Endothelial cell of umbilical vein (primary cell): ENCODE data around the gene AJUBA. TPM values are rescaled to one million over a fixed set of nuclear protein-coding genes. Genes with fewer than 3 reads are reported as not detected.

Experiments
- BruUV-seq: library from RNA; stranded (reverse); fragments of 400-500 nt; replicated peaks from 2 replicates; lab custom pipeline; 2021; lab: Mats Ljungman, UMichigan
- CTCF ChIA-PET: fragments of 300-600, 350-600 bp; sonication (Branson Sonifier 250); formaldehyde crosslinking; loops from one replicate; lab custom pipeline; 2021; ENCODE audit warnings: antibody characterized with exemption, inconsistent platforms; lab: Charles Lee
- POLR2A ChIA-PET: fragments of 300-600, 350-600 bp; sonication (Branson Sonifier 250); formaldehyde crosslinking; loops from one replicate; lab custom pipeline; 2021; ENCODE audit warnings: antibody characterized with exemption, inconsistent platforms; lab: Charles Lee
- DNase-seq: peaks from one replicate; pipeline ENCODE4 v3.0.0-alpha.2; 2011; ENCODE audit warnings: low read depth, low spot score
- FAIRE-seq: peaks from 2 replicates; lab custom pipeline; 2011; peaks lifted over from hg19 to GRCh38; lab: Jason Lieb, UNC
- H2AFZ ChIP-seq: 2 replicates; pipeline ENCODE4 v1.6.0; 2012; ENCODE audit warnings: low read depth, low read length, control low read depth, inconsistent platforms
- H3K27ac ChIP-seq: 2 replicates; pipeline ENCODE4 v1.5.1; 2011; ENCODE audit warnings: low read depth, mild to moderate bottlenecking, control low read depth, low read length, moderate library complexity; ENCODE audit not compliant: insufficient read depth
- H3K27me3 ChIP-seq, 2 experiments: 2 replicates each; pipeline versions ENCODE4 v1.6.0 to v1.6.1; 2011; ENCODE audit warnings: low read length in 2 of 2, mixed read lengths in 1 of 2; ENCODE audit not compliant: control insufficient read depth in 2 of 2, insufficient read depth in 2 of 2
- H3K36me3 ChIP-seq, 2 experiments: 2 replicates in 1 of 2; 3 replicates in 1 of 2; pipeline ENCODE4 v1.5.1; 2011; ENCODE audit warnings: low read length in 2 of 2, mild to moderate bottlenecking in 1 of 2, moderate library complexity in 1 of 2; ENCODE audit not compliant: control insufficient read depth in 2 of 2, insufficient read depth in 2 of 2; ENCODE audit errors: extremely low read depth in 1 of 2
- H3K4me1 ChIP-seq: 3 replicates; pipeline ENCODE4 v1.5.1; 2011; ENCODE audit warnings: mild to moderate bottlenecking, low read length; ENCODE audit not compliant: control insufficient read depth, insufficient read depth; ENCODE audit errors: extremely low read depth
- H3K4me2 ChIP-seq: 2 replicates; pipeline ENCODE4 v1.6.1; 2011; ENCODE audit warnings: low read length, control low read depth, mixed read lengths; ENCODE audit not compliant: insufficient read depth
- H3K4me3 ChIP-seq, 3 experiments: fragments of 200-600 bp in 1 of 3; sonication (generic), shearing (Covaris generic) in 1 of 3; replicated peaks in 1 of 3; 2 replicates each; pipeline ENCODE4 v1.5.1; 2011 to 2016; ENCODE audit warnings: control low read depth in 3 of 3, low read length in 3 of 3, mild to moderate bottlenecking in 2 of 3, inconsistent platforms in 1 of 3, low read depth in 1 of 3, moderate library complexity in 1 of 3; ENCODE audit not compliant: insufficient read depth in 1 of 3
- H3K79me2 ChIP-seq: 2 replicates; pipeline ENCODE4 v1.6.0; 2012; ENCODE audit warnings: low read length, inconsistent platforms; ENCODE audit not compliant: control insufficient read depth, insufficient read depth
- H3K9ac ChIP-seq: replicated peaks from 2 replicates; pipeline ENCODE3; 2011; ENCODE audit warnings: low read length, control low read depth; ENCODE audit not compliant: insufficient read depth; ENCODE audit errors: extremely low read depth
- H3K9me1 ChIP-seq: replicated peaks from 3 replicates; pipeline ENCODE4 v1.6.0; 2011; ENCODE audit warnings: mild to moderate bottlenecking, low read length; ENCODE audit not compliant: control insufficient read depth, insufficient read depth; ENCODE audit errors: extremely low read depth
- H3K9me3 ChIP-seq: replicated peaks from 2 replicates; pipeline ENCODE4 v1.5.1; 2012; ENCODE audit warnings: low read length, inconsistent platforms; ENCODE audit not compliant: control insufficient read depth, insufficient read depth
- H4K20me1 ChIP-seq: replicated peaks from 2 replicates; pipeline ENCODE3; 2011; ENCODE audit warnings: mild to moderate bottlenecking, low read length; ENCODE audit not compliant: control insufficient read depth, insufficient read depth; ENCODE audit errors: extremely low read depth
- EZH2 ChIP-seq: IDR thresholded peaks from 2 replicates; pipeline ENCODE4 v1.6.1; 2012; ENCODE audit warnings: borderline replicate concordance, low read depth, mild to moderate bottlenecking, moderate library complexity, low read length, inconsistent platforms; ENCODE audit not compliant: severe bottlenecking
- FOS ChIP-seq: IDR thresholded peaks from 2 replicates; pipeline ENCODE4 v1.6.1; 2011; ENCODE audit warnings: mild to moderate bottlenecking, low read length, moderate library complexity, borderline replicate concordance; ENCODE audit not compliant: insufficient read depth
- GATA2 ChIP-seq: IDR thresholded peaks from 2 replicates; pipeline ENCODE4 v1.7.0; 2011; ENCODE audit warnings: low read depth, mild to moderate bottlenecking, moderate library complexity, mixed read lengths, low read length; ENCODE audit not compliant: insufficient read length, insufficient read depth
- JUN ChIP-seq: IDR thresholded peaks from 2 replicates; pipeline ENCODE4 v1.6.1; 2011; ENCODE audit warnings: borderline replicate concordance, low read depth; ENCODE audit not compliant: insufficient read length, insufficient read depth
- MYC ChIP-seq: IDR thresholded peaks from one replicate; pipeline ENCODE4 v1.6.1; 2011; ENCODE audit warnings: mild to moderate bottlenecking, low read depth, low read length
- POLR2A ChIP-seq: IDR thresholded peaks from 2 replicates; pipeline ENCODE4 v1.6.1; 2012; ENCODE audit warnings: low read depth, mild to moderate bottlenecking, control low read depth, low read length
- POLR2AphosphoS5 ChIP-seq: IDR thresholded peaks from 2 replicates; pipeline ENCODE4 v1.6.1; 2012; ENCODE audit warnings: low read depth, mild to moderate bottlenecking, control low read depth, low read length, moderate library complexity; ENCODE audit not compliant: insufficient read depth
- dilution Hi-C: fragments of 300-500 bp; cut with MboI; formaldehyde crosslinking; loops from one replicate; pipeline ENCODE4 v1.15.0; 2019; ENCODE audit warnings: low sequenced_read_pairs; ENCODE audit not compliant: extremely low pct_ligation_motif_present
- intact Hi-C: fragments of 100-400 bp; cut with micrococcal nuclease; formaldehyde crosslinking; loops from one replicate; pipeline ENCODE4 v1.10.0; 2022
- polyA plus RNA-seq, 4 experiments: library from polyadenylated mRNA; depleted of rRNA in 3 of 4; stranded (reverse) in 3 of 4; unstranded in 1 of 4; fragments of >200 nt; gene quantifications; 2 replicates each; pipeline versions ENCODE4 v1.2.1 to v1.2.3, GENCODE V29; 2011 to 2012; ENCODE audit warnings: missing spikeins in 1 of 4
- total RNA-seq: library from RNA; stranded (reverse); gene quantifications from 2 replicates; pipeline ENCODE4 v1.2.3, GENCODE V29; 2021
- TF ChIP-seq, protein P1 (sequence below), 2 donors: IDR thresholded peaks; 1 replicate in 1 of 2; 2 replicates in 1 of 2; pipeline ENCODE4 v1.5.1; 2011; ENCODE audit warnings: low read length in 2 of 2, mild to moderate bottlenecking in 2 of 2, moderate library complexity in 2 of 2, control low read depth in 1 of 2, inconsistent platforms in 1 of 2, low read depth in 1 of 2; ENCODE audit not compliant: insufficient read depth in 1 of 2; ENCODE audit errors: extremely low read depth in 1 of 2
- TF ChIP-seq, protein P2 (sequence below): IDR thresholded peaks from 2 replicates; pipeline ENCODE4 v1.6.1; 2011; ENCODE audit not compliant: insufficient read depth, insufficient read length

The AJUBA gene
- total and polyA plus RNA-seq, 2 donors (not counting 3 experiments of a cell fraction or from before 2014, with no cell fraction given), result 50.0 to 61.7 TPM

DNA sequence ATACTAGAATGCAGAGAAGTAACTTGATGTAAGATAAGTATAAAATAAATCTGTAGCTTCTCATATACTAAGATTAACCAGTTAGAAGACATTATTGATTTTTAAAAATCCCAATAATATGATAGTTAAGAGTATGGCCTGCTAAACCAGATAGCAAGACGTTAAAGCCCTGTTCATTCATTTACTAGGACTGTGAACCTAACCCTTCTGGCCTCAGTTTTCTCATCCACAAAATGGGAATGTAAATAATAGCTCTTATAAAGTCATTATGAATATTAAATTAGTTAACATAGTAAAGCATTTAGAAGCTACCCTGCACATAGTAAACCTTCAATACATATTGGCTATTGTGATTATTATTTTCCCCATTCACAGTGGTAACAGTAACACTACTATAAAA lies 47.2 kb downstream of the AJUBA start:
- H3K4me1 ChIP-seq, result peaks cover 2% of the 10 kb centered on the region
- no peak overlapping the region for H3K27ac ChIP-seq
- dilution Hi-C loops (no loop called here), intact Hi-C loops (no loop called here)
- no peak overlapping the region for H3K4me2 ChIP-seq
- H3K9ac ChIP-seq, result no peak overlapping the region
- no peaks in the 10 kb centered on the region for H3K36me3 ChIP-seq
- no peaks in the 10 kb centered on the region for H3K9me1 ChIP-seq
- H4K20me1 ChIP-seq, result no peaks in the 10 kb centered on the region
- no peaks in the 10 kb centered on the region for H3K9me3 ChIP-seq
- no peak for DNase-seq
- H3K4me3 ChIP-seq, result no peak overlapping the region
- POLR2A ChIA-PET, result no interaction called here
- no peaks in the 10 kb centered on the region for H3K79me2 ChIP-seq
- no peak overlapping the region for H2AFZ ChIP-seq
- BruUV-seq, result no TSS peak
- no peak for FAIRE-seq
- CTCF ChIA-PET, result interaction anchor here (0.6 to 2.2 kb wide), 3 partner anchors 21 to 51 kb away, joined by 3 to 5 read pairs (median 3); partner anchors contain the start of gene HAUS4
- no peaks in the 10 kb centered on the region for H3K27me3 ChIP-seq
- TF ChIP-seq GATA2 (no peak), FOS (no peak), JUN (no peak), EZH2 (no peak)

DNA sequence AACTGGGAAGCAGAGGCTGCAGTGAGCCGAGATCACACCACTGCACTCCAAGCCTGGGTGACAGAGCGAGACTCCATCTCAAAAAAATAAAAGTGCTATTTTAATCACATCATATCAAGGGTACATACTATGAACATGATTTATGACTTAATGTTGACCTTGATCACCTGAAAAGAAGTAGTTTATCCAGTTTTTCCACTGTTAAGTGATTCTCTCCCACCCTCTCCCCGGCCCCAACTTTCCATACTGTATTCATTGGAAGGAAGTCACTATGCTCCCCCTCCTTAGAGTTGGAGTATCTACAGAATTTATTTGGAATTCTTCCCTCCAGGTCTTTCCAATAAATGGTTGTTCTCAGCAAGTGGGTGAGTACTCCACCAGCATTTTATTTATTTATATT lies 50.2 kb downstream of the AJUBA start:
- H4K20me1 ChIP-seq, result no peaks in the 10 kb centered on the region
- H3K4me3 ChIP-seq, result no peak overlapping the region
- DNase-seq (no peak), FAIRE-seq (no peak)
- H3K9ac ChIP-seq, result no peak overlapping the region
- intact Hi-C loops, result loop anchor here (5.0 kb wide), 1 partner anchor 1180 kb away; the partner anchor contains the start of genes DCAF11 and NRL
- H3K9me1 ChIP-seq, result no peaks in the 10 kb centered on the region
- H3K27ac ChIP-seq, result no peak overlapping the region
- no peak overlapping the region for H3K4me2 ChIP-seq
- H3K36me3 ChIP-seq, result no peaks in the 10 kb centered on the region
- H3K79me2 ChIP-seq, result peaks cover 16% of the 10 kb centered on the region
- H2AFZ ChIP-seq, result no peak overlapping the region
- H3K9me3 ChIP-seq, result no peaks in the 10 kb centered on the region
- POLR2A ChIA-PET, result no interaction called here
- dilution Hi-C loops, result no loop called here
- no peaks in the 10 kb centered on the region for H3K27me3 ChIP-seq
- no TSS peak for BruUV-seq
- TF ChIP-seq POLR2A (no peak), EZH2 (no peak), FOS (no peak), MYC (no peak), JUN (no peak), GATA2 (no peak), POLR2AphosphoS5 (no peak)
- TF ChIP-seq, protein P1, sequence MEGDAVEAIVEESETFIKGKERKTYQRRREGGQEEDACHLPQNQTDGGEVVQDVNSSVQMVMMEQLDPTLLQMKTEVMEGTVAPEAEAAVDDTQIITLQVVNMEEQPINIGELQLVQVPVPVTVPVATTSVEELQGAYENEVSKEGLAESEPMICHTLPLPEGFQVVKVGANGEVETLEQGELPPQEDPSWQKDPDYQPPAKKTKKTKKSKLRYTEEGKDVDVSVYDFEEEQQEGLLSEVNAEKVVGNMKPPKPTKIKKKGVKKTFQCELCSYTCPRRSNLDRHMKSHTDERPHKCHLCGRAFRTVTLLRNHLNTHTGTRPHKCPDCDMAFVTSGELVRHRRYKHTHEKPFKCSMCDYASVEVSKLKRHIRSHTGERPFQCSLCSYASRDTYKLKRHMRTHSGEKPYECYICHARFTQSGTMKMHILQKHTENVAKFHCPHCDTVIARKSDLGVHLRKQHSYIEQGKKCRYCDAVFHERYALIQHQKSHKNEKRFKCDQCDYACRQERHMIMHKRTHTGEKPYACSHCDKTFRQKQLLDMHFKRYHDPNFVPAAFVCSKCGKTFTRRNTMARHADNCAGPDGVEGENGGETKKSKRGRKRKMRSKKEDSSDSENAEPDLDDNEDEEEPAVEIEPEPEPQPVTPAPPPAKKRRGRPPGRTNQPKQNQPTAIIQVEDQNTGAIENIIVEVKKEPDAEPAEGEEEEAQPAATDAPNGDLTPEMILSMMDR (IDR thresholded peaks at IDR 0.05; ENCODE audit: extremely low read depth in 1 of 2, insufficient read depth in 1 of 2, low read depth in 1 of 2, low read length in 2 of 2), result no peak
- TF ChIP-seq, protein P2, sequence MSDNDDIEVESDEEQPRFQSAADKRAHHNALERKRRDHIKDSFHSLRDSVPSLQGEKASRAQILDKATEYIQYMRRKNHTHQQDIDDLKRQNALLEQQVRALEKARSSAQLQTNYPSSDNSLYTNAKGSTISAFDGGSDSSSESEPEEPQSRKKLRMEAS, result no peak
- CTCF ChIA-PET, result interaction anchor here (1.3 kb wide), 1 partner anchor 137 kb away, joined by 3 read pairs; no protein-coding TSS in a partner anchor
- H3K4me1 ChIP-seq, result peaks cover 16% of the 10 kb centered on the region
